Fibroblast of gingiva (primary cell): Measurements from ENCODE around the gene PMIS2.

Experiments used
- DNase-seq: peaks from one replicate; pipeline ENCODE4 v3.0.0-alpha.2; 2011; ENCODE audit warnings: low read depth

PMIS2 gene

DNA sequence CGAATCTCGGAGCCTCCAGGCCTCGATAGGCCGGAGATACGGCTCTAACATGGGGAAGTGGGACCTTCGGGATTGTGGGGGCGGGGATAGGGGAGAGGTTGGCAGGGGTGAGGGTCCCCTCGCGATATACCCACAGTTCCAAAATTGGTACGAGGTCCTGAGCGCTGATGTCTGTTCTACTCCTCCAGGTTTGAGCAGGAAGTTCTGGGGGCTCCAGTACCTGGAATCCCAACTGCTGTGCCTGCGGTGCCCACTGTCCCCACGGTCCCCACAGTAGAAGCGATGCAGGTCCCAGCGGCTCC, 43.3 kb downstream of the PMIS2 start:
- no peak for DNase-seq

GRCh38 chr19:35633727-35634440, 47.9 kb downstream of the PMIS2 start:
- DNase-seq: no peak

GRCh38 chr19:35636651-35637050, 50.7 kb downstream of the PMIS2 start:
- DNase-seq: no peak
